Adrenal gland (tissue), 5 donors: Measurements from ENCODE around the gene PCDHGA6.

Experiments
- CTCF ChIP-seq, 6 experiments: fragments of 450-650 bp in 4 of 6; fragments of 200-600 bp in 2 of 6; sonication (generic) in 1 of 6; IDR thresholded peaks; 1 replicate in 5 of 6; 2 replicates in 1 of 6; pipeline versions ENCODE4 v1.5.1 to v1.8.0; 2016 to 2021; ENCODE audit warnings: antibody characterized with exemption in 6 of 6, mild to moderate bottlenecking in 2 of 6, moderate library complexity in 1 of 6
- POLR2A ChIP-seq, 2 donors: fragments of 450-650 bp; IDR thresholded peaks; one replicate each; pipeline ENCODE4 v1.6.1; 2017; ENCODE audit warnings: antibody characterized with exemption in 2 of 2, mild to moderate bottlenecking in 2 of 2, moderate library complexity in 1 of 2
- donor health status: DM: no; HTN: no; CAD: no.

- TF ChIP-seq POLR2A (IDR thresholded peaks at IDR 0.05) = no peak
- TF ChIP-seq CTCF (IDR thresholded peaks at IDR 0.05) = peak in 4 of 6 experiments; percentile 11 to 30 (median 24)
These were observed at the start of gene PCDHGA6 for GRCh38 chr5:141373673-141374317.
